ENCODE measurements around the gene SRD5A1. TPM values are rescaled to one million over a fixed set of nuclear protein-coding genes. Genes with fewer than 3 reads are reported as not detected.

The SRD5A1 gene
- total and polyA plus RNA-seq, 4 donors, result 2.5 to 7.7 (median 4.7) TPM

GRCh38 chr5:6675784-6676491, 42.7 kb downstream of the SRD5A1 start:
- DNase-seq (no peak), ATAC-seq (ENCODE audit: low FRiP score) (no peak)
- intact Hi-C loops (cut with DNase I), result no loop called here
- H3K27ac ChIP-seq (ENCODE audit: low read depth in 1 of 2, low read length in 2 of 2), result no peak overlapping the region
- H3K4me3 ChIP-seq (ENCODE audit: low read length in 2 of 2), result no peak overlapping the region
- WGBS, 2 donors, result 90 to 92% methylated on average over 5 of the region's 5 CpGs
- no peaks in the 10 kb centered on the region for H3K27me3 ChIP-seq (ENCODE audit: control insufficient read depth in 1 of 2, insufficient read depth in 2 of 2, low read length in 1 of 2)
- no peaks in the 10 kb centered on the region for H3K36me3 ChIP-seq (ENCODE audit: control insufficient read depth in 1 of 2, insufficient read depth in 2 of 2, low read length in 1 of 2)
- H3K9me3 ChIP-seq (ENCODE audit: control insufficient read depth, low read length), result no peaks in the 10 kb centered on the region
- H3K4me1 ChIP-seq (ENCODE audit: control insufficient read depth in 1 of 2, insufficient read depth in 2 of 2, low read length in 2 of 2), result no peaks in the 10 kb centered on the region

- Histone ChIP-seq H3K36me3 (ENCODE audit: control insufficient read depth in 1 of 2, insufficient read depth in 2 of 2, low read length in 1 of 2) (no peaks in the 10 kb centered on the region), H3K9me3 (ENCODE audit: control insufficient read depth, low read length) (no peaks in the 10 kb centered on the region), H3K4me1 (ENCODE audit: control insufficient read depth in 1 of 2, insufficient read depth in 2 of 2, low read length in 2 of 2) (no peaks in the 10 kb centered on the region), H3K4me3 (ENCODE audit: low read length in 2 of 2) (no peak overlapping the region), H3K27ac (ENCODE audit: low read depth in 1 of 2, low read length in 2 of 2) (no peak overlapping the region), H3K27me3 (ENCODE audit: control insufficient read depth in 1 of 2, insufficient read depth in 2 of 2, low read length in 1 of 2) (no peaks in the 10 kb centered on the region)
- intact Hi-C loops (cut with DNase I), result no loop called here
- DNase-seq (no peak), ATAC-seq (ENCODE audit: low FRiP score) (no peak)
- 83% methylated on average over 2 of the region's 2 CpGs for WGBS, 2 donors
Observed at GRCh38 chr5:6676702-6677101, 43.5 kb downstream of the SRD5A1 start.

GRCh38 chr5:6678385-6678784, 45.1 kb downstream of the SRD5A1 start:
- 85 to 89% methylated on average over 1 of the region's 1 CpG for WGBS, 2 donors
- H3K36me3 ChIP-seq (ENCODE audit: control insufficient read depth in 1 of 2, insufficient read depth in 2 of 2, low read length in 1 of 2), result no peaks in the 10 kb centered on the region
- H3K27ac ChIP-seq (ENCODE audit: low read depth in 1 of 2, low read length in 2 of 2), result no peak overlapping the region
- no peaks in the 10 kb centered on the region for H3K4me1 ChIP-seq (ENCODE audit: control insufficient read depth in 1 of 2, insufficient read depth in 2 of 2, low read length in 2 of 2)
- no peak for ATAC-seq (ENCODE audit: low FRiP score)
- no peak overlapping the region for H3K4me3 ChIP-seq (ENCODE audit: low read length in 2 of 2)
- intact Hi-C loops (cut with DNase I), result no loop called here
- DNase-seq, result no peak
- no peaks in the 10 kb centered on the region for H3K9me3 ChIP-seq (ENCODE audit: control insufficient read depth, low read length)
- no peaks in the 10 kb centered on the region for H3K27me3 ChIP-seq (ENCODE audit: control insufficient read depth in 1 of 2, insufficient read depth in 2 of 2, low read length in 1 of 2)

GRCh38 chr5:6680922-6681321, 47.7 kb downstream of the SRD5A1 start:
- H3K9me3 ChIP-seq (ENCODE audit: control insufficient read depth, low read length), result no peaks in the 10 kb centered on the region
- DNase-seq, result no peak
- H3K4me3 ChIP-seq (ENCODE audit: low read length in 2 of 2), result no peak overlapping the region
- 67% methylated on average over 6 of the region's 6 CpGs for WGBS, 2 donors
- H3K27me3 ChIP-seq (ENCODE audit: control insufficient read depth in 1 of 2, insufficient read depth in 2 of 2, low read length in 1 of 2), result no peaks in the 10 kb centered on the region
- H3K4me1 ChIP-seq (ENCODE audit: control insufficient read depth in 1 of 2, insufficient read depth in 2 of 2, low read length in 2 of 2), result no peaks in the 10 kb centered on the region
- ATAC-seq (ENCODE audit: low FRiP score), result no peak
- no peak overlapping the region for H3K27ac ChIP-seq (ENCODE audit: low read depth in 1 of 2, low read length in 2 of 2)
- intact Hi-C loops (cut with DNase I), result no loop called here
- no peaks in the 10 kb centered on the region for H3K36me3 ChIP-seq (ENCODE audit: control insufficient read depth in 1 of 2, insufficient read depth in 2 of 2, low read length in 1 of 2)

- Histone ChIP-seq H3K4me3 (ENCODE audit: low read length in 2 of 2) (no peak overlapping the region), H3K36me3 (ENCODE audit: control insufficient read depth in 1 of 2, insufficient read depth in 2 of 2, low read length in 1 of 2) (no peaks in the 10 kb centered on the region), H3K27ac (ENCODE audit: low read depth in 1 of 2, low read length in 2 of 2) (no peak overlapping the region), H3K9me3 (ENCODE audit: control insufficient read depth, low read length) (no peaks in the 10 kb centered on the region), H3K4me1 (ENCODE audit: control insufficient read depth in 1 of 2, insufficient read depth in 2 of 2, low read length in 2 of 2) (no peaks in the 10 kb centered on the region), H3K27me3 (ENCODE audit: control insufficient read depth in 1 of 2, insufficient read depth in 2 of 2, low read length in 1 of 2) (no peaks in the 10 kb centered on the region)
- DNase-seq (no peak), ATAC-seq (ENCODE audit: low FRiP score) (no peak)
- 46 to 84% methylated on average over 2 of the region's 2 CpGs for WGBS, 2 donors
- intact Hi-C loops (cut with DNase I), result no loop called here
Observed at GRCh38 chr5:6681682-6682081, 48.4 kb downstream of the SRD5A1 start.

GRCh38 chr5:6682239-6682638, 49.0 kb downstream of the SRD5A1 start:
- H3K9me3 ChIP-seq (ENCODE audit: control insufficient read depth, low read length), result no peaks in the 10 kb centered on the region
- intact Hi-C loops (cut with DNase I), result no loop called here
- DNase-seq (no peak), ATAC-seq (ENCODE audit: low FRiP score) (no peak)
- H3K27me3 ChIP-seq (ENCODE audit: control insufficient read depth in 1 of 2, insufficient read depth in 2 of 2, low read length in 1 of 2), result no peaks in the 10 kb centered on the region
- no peak overlapping the region for H3K4me3 ChIP-seq (ENCODE audit: low read length in 2 of 2)
- WGBS, 2 donors, result 54 to 66% methylated on average over 11 of the region's 11 CpGs
- no peak overlapping the region for H3K27ac ChIP-seq (ENCODE audit: low read depth in 1 of 2, low read length in 2 of 2)
- H3K4me1 ChIP-seq (ENCODE audit: control insufficient read depth in 1 of 2, insufficient read depth in 2 of 2, low read length in 2 of 2), result no peaks in the 10 kb centered on the region
- no peaks in the 10 kb centered on the region for H3K36me3 ChIP-seq (ENCODE audit: control insufficient read depth in 1 of 2, insufficient read depth in 2 of 2, low read length in 1 of 2)

GRCh38 chr5:6683241-6683640, 50.0 kb downstream of the SRD5A1 start:
- DNase-seq, result no peak
- WGBS, 2 donors, result 83 to 88% methylated on average over 8 of the region's 8 CpGs
- H3K27me3 ChIP-seq (ENCODE audit: control insufficient read depth in 1 of 2, insufficient read depth in 2 of 2, low read length in 1 of 2), result no peaks in the 10 kb centered on the region
- no peaks in the 10 kb centered on the region for H3K9me3 ChIP-seq (ENCODE audit: control insufficient read depth, low read length)
- no peaks in the 10 kb centered on the region for H3K36me3 ChIP-seq (ENCODE audit: control insufficient read depth in 1 of 2, insufficient read depth in 2 of 2, low read length in 1 of 2)
- H3K4me1 ChIP-seq (ENCODE audit: control insufficient read depth in 1 of 2, insufficient read depth in 2 of 2, low read length in 2 of 2), result no peaks in the 10 kb centered on the region
- H3K4me3 ChIP-seq (ENCODE audit: low read length in 2 of 2), result no peak overlapping the region
- intact Hi-C loops (cut with DNase I), result no loop called here
- ATAC-seq (ENCODE audit: low FRiP score), result no peak
- no peak overlapping the region for H3K27ac ChIP-seq (ENCODE audit: low read depth in 1 of 2, low read length in 2 of 2)

- 75 to 82% methylated on average over 4 of the region's 4 CpGs for WGBS, 2 donors
- DNase-seq, result no peak
- no peaks in the 10 kb centered on the region for H3K4me1 ChIP-seq (ENCODE audit: control insufficient read depth in 1 of 2, insufficient read depth in 2 of 2, low read length in 2 of 2)
- H3K27ac ChIP-seq (ENCODE audit: low read depth in 1 of 2, low read length in 2 of 2), result no peak overlapping the region
- intact Hi-C loops (cut with DNase I), result loop anchor here in 1 of 2 donors (1.0 to 2.0 kb wide), 2 partner anchors 19 to 45 kb away; no protein-coding TSS in a partner anchor
- no peaks in the 10 kb centered on the region for H3K9me3 ChIP-seq (ENCODE audit: control insufficient read depth, low read length)
- H3K4me3 ChIP-seq (ENCODE audit: low read length in 2 of 2), result no peak overlapping the region
- ATAC-seq (ENCODE audit: low FRiP score), result no peak
- H3K27me3 ChIP-seq (ENCODE audit: control insufficient read depth in 1 of 2, insufficient read depth in 2 of 2, low read length in 1 of 2), result no peaks in the 10 kb centered on the region
- H3K36me3 ChIP-seq (ENCODE audit: control insufficient read depth in 1 of 2, insufficient read depth in 2 of 2, low read length in 1 of 2), result no peaks in the 10 kb centered on the region
Observed at GRCh38 chr5:6684075-6684474, 50.8 kb downstream of the SRD5A1 start.

GRCh38 chr5:6686501-6686900, 53.3 kb downstream of the SRD5A1 start:
- H3K4me3 ChIP-seq (ENCODE audit: low read length in 2 of 2), result peak overlapping the region in 1 of 2 donors; percentile 31

More at GRCh38 chr5:6686501-6686900, 53.3 kb downstream of the SRD5A1 start:
- no peaks in the 10 kb centered on the region for H3K4me1 ChIP-seq (ENCODE audit: control insufficient read depth in 1 of 2, insufficient read depth in 2 of 2, low read length in 2 of 2)
- 47 to 52% methylated on average over 6 of the region's 6 CpGs for WGBS, 2 donors
- no peaks in the 10 kb centered on the region for H3K27me3 ChIP-seq (ENCODE audit: control insufficient read depth in 1 of 2, insufficient read depth in 2 of 2, low read length in 1 of 2)
- no peaks in the 10 kb centered on the region for H3K9me3 ChIP-seq (ENCODE audit: control insufficient read depth, low read length)
- no peak for DNase-seq
- H3K27ac ChIP-seq (ENCODE audit: low read depth in 1 of 2, low read length in 2 of 2), result no peak overlapping the region
- intact Hi-C loops (cut with DNase I), result no loop called here
- ATAC-seq (ENCODE audit: low FRiP score), result no peak
- H3K36me3 ChIP-seq (ENCODE audit: control insufficient read depth in 1 of 2, insufficient read depth in 2 of 2, low read length in 1 of 2), result no peaks in the 10 kb centered on the region
